Glutamatergic neuron (in vitro differentiated cells): Measurements from ENCODE around the gene CCL11. TPM values are rescaled to one million over a fixed set of nuclear protein-coding genes. Genes with fewer than 3 reads are reported as not detected.

Experiments used
- DNase-seq: peaks from one replicate; pipeline ENCODE4 v3.0.0; 2022
- H3K27ac Mint-ChIP-seq: one replicate; pipeline ENCODE4 v1.8.0; 2020; ENCODE audit warnings: mild to moderate bottlenecking, mixed read lengths, inconsistent platforms; ENCODE audit not compliant: unreplicated experiment
- H3K27me3 Mint-ChIP-seq: one replicate; pipeline ENCODE4 v1.8.0; 2020; ENCODE audit warnings: mild to moderate bottlenecking, moderate library complexity, mixed read lengths, inconsistent platforms; ENCODE audit not compliant: unreplicated experiment
- H3K36me3 Mint-ChIP-seq: one replicate; pipeline ENCODE4 v1.8.0; 2020; ENCODE audit warnings: mild to moderate bottlenecking, mixed read lengths, inconsistent platforms; ENCODE audit not compliant: unreplicated experiment
- H3K4me1 Mint-ChIP-seq: one replicate; pipeline ENCODE4 v1.8.0; 2020; ENCODE audit warnings: mild to moderate bottlenecking, low read depth, mixed read lengths, inconsistent platforms; ENCODE audit not compliant: unreplicated experiment
- H3K4me3 Mint-ChIP-seq: one replicate; pipeline ENCODE4 v1.8.0; 2020; ENCODE audit warnings: mild to moderate bottlenecking, mixed read lengths, inconsistent platforms; ENCODE audit not compliant: unreplicated experiment
- H3K9me3 Mint-ChIP-seq: one replicate; pipeline ENCODE4 v1.8.0; 2020; ENCODE audit warnings: mild to moderate bottlenecking, moderate library complexity, mixed read lengths, inconsistent platforms; ENCODE audit not compliant: unreplicated experiment
- CTCF ChIP-seq: fragments of 200-600 bp; sonication (generic); IDR thresholded peaks from one replicate; pipeline ENCODE4 v1.5.0; 2021; ENCODE audit not compliant: partially characterized antibody, unreplicated experiment
- total RNA-seq: library from RNA; stranded (reverse); fragmentation: NEBNext Ultra II Directional; extraction: Animal tissue kit (Norgen Biotek cat#: 25700); gene quantifications from one replicate; pipeline ENCODE4 v1.2.1, GENCODE V29; 2021; ENCODE audit not compliant: unreplicated experiment

Gene CCL11
- total RNA-seq, 1 donor from 2014 or later = not detected

GRCh38 chr17:34287875-34288274, 2.3 kb downstream of the CCL11 start:
- H3K9me3 Mint-ChIP-seq = no peaks in the 10 kb centered on the region
- DNase-seq = no peak
- H3K27me3 Mint-ChIP-seq = peaks cover 2% of the 10 kb centered on the region
- H3K4me3 Mint-ChIP-seq = no peak overlapping the region
- no peaks in the 10 kb centered on the region for H3K36me3 Mint-ChIP-seq
- no peak for TF ChIP-seq CTCF
- H3K4me1 Mint-ChIP-seq = no peaks in the 10 kb centered on the region
- no peak overlapping the region for H3K27ac Mint-ChIP-seq

GRCh38 chr17:34290586-34290985, 5.0 kb downstream of the CCL11 start:
- peaks cover 2% of the 10 kb centered on the region for H3K27me3 Mint-ChIP-seq
- no peak for TF ChIP-seq CTCF
- H3K36me3 Mint-ChIP-seq = no peaks in the 10 kb centered on the region
- no peak overlapping the region for H3K27ac Mint-ChIP-seq
- H3K4me3 Mint-ChIP-seq = no peak overlapping the region
- peaks cover under 1% of the 10 kb centered on the region for H3K9me3 Mint-ChIP-seq
- H3K4me1 Mint-ChIP-seq = no peaks in the 10 kb centered on the region
- no peak for DNase-seq

GRCh38 chr17:34291721-34292348, 6.3 kb downstream of the CCL11 start:
- TF ChIP-seq CTCF = no peak
- H3K36me3 Mint-ChIP-seq = no peaks in the 10 kb centered on the region
- peaks cover 2% of the 10 kb centered on the region for H3K9me3 Mint-ChIP-seq
- H3K27me3 Mint-ChIP-seq = peaks cover 2% of the 10 kb centered on the region
- H3K4me1 Mint-ChIP-seq = no peaks in the 10 kb centered on the region
- H3K4me3 Mint-ChIP-seq = no peak overlapping the region
- DNase-seq = no peak
- H3K27ac Mint-ChIP-seq = no peak overlapping the region

- H3K27me3 Mint-ChIP-seq = peaks cover 3% of the 10 kb centered on the region
- no peaks in the 10 kb centered on the region for H3K4me1 Mint-ChIP-seq
- H3K36me3 Mint-ChIP-seq = peaks cover 9% of the 10 kb centered on the region
- no peak overlapping the region for H3K27ac Mint-ChIP-seq
- DNase-seq = no peak
- TF ChIP-seq CTCF = no peak
- peaks cover 10% of the 10 kb centered on the region for H3K9me3 Mint-ChIP-seq
- H3K4me3 Mint-ChIP-seq = no peak overlapping the region
Measured at GRCh38 chr17:34299027-34299426, 13.5 kb downstream of the CCL11 start.

- Mint-ChIP-seq H3K27me3 (peaks cover 5% of the 10 kb centered on the region), H3K4me3 (no peak overlapping the region), H3K4me1 (no peaks in the 10 kb centered on the region), H3K9me3 (peaks cover 10% of the 10 kb centered on the region), H3K36me3 (peaks cover 14% of the 10 kb centered on the region), H3K27ac (no peak overlapping the region)
- TF ChIP-seq CTCF = no peak
- DNase-seq = no peak
Measured at GRCh38 chr17:34299956-34300577, 14.5 kb downstream of the CCL11 start.
